LHCN-M2 (cell line): ENCODE data around the gene CNIH4. TPM values are rescaled to one million over a fixed set of nuclear protein-coding genes. Genes with fewer than 3 reads are reported as not detected.
"Not testable (repeated sequence)": the region's sequence is repeated elsewhere in the genome, so short reads cannot be mapped to it uniquely, and the experiment has no call there.

ENCODE experiments used
- DNase-seq: peaks from one replicate; pipeline ENCODE4 v3.0.0-alpha.2; 2012; ENCODE audit warnings: low read depth
- total RNA-seq: library from RNA; depleted of rRNA; stranded (reverse); fragments of >200 nt; gene quantifications from 2 replicates; pipeline ENCODE4 v1.2.3, GENCODE V29; 2014

Gene CNIH4
- total RNA-seq, 1 experiment from 2014 or later, result 56.4 TPM

- DNase-seq, result no peak
Observed at GRCh38 chr1:224348137-224348536, 8.5 kb upstream of the CNIH4 start.

DNA sequence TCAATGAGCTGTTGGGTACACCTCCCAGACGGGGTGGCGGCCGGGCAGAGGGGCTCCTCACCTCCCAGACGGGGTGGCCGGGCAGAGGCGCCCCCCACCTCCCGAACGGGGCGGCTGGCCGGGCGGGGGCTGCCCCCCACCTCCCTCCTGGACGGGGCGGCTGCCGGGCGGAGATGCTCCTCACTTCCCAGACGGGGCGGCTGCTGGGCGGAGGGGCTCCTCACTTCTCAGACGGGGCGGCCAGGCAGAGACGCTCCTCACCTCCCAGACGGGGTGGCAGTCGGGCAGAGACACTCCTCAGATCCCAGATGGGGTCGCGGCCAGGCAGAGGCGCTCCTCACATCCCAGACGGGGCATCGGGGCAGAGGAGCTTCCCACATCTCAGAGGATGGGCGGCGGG lies 7.0 kb upstream of the CNIH4 start:
- not testable (repeated sequence) for DNase-seq

DNA sequence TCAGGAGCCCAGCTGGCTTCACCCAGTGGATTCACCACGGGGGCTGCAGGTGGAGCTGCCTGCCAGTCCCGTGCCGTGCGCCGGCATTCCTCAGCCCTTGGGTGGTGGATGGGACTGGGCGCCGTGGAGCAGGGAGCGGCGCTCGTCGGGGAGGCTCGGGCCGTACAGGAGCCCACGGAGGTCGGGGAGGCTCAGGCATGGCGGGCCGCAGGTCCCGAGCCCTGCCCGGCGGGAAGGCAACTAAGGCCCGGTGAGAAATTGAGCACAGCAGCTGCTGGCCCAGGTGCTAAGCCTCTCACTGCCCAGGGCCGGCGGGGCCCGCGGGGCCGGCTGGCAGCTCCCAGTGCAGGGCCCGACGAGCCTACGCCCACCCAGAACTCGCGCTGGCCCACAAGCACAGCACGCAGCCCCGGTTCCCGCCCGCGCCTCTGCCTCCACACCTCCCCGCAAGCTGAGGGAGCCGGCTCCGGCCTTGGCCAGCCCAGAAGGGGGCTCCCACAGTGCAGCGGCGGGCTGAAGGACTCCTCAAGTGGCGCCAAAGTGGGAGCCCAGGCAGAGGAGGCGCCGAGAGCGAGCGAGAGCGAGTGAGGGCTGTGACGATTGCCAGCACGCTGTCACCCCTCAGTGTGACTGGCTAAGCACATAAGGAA lies 4.1 kb upstream of the CNIH4 start:
- DNase-seq, result not testable (repeated sequence)

DNA sequence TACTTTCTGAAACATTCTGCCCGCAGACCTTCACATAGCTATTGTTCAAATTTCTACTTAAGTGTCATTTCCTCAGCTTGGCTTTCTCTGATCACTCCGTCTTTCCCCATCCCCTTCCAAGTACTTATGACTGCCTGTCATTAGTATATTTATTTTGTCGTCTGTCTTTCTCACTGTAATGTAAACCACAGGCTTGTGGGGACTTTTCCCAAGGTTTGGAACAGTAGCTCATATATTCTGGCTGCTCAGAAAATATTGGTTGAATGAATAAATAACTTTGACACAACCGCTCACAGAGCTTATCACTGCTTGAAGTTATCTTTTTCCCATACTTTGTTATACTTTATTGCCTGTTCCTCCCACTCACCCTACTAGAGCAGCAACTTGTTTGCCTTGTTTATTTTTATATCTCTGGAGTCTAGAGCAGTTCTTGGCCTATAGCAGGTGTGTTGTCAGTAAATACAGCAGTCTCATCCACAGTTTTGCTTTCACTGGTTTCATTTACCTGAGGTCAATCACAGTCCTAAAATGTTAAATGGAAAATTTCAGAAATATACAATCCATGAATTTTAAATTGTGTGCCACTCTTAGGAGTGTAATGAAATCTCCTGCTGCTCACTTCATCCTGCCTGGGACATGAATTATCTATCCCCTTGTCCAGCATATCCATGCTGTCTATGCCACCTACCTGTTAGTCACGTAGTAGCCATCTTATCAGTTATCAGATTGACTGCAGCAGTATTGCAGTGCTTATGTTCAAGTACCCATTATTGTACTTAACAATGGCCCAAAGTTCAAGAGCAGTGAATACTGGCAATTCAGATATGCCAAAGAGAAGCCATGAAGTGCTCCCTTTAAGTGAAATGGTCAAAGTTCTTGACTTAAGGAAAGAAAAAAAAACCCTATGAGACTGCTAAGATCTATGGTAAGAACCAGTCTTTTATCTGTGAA lies 2.4 kb upstream of the CNIH4 start:
- DNase-seq, result no peak

GRCh38 chr1:224357626-224358124 lies 996 bp downstream of the CNIH4 start:
- DNase-seq, result no peak

DNA sequence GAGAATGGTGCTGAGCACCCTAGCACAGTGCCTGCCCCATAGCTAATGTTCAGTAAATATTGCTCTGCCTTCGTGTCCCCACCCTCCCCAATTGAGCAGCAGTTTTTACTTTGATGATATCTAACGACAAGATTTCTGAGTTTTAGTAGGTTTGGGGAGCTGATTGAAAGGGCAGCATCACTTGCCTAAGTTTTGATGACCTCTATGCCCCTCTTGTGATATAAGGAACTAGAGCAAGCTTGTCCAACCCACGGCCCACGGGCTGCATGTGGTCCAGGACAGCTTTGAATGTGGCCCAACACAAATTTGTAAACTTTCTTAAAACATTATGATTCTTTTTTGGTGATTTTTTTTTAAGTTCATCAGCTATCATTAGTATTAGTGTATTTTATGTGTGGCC lies 1.6 kb downstream of the CNIH4 start:
- no peak for DNase-seq

DNA sequence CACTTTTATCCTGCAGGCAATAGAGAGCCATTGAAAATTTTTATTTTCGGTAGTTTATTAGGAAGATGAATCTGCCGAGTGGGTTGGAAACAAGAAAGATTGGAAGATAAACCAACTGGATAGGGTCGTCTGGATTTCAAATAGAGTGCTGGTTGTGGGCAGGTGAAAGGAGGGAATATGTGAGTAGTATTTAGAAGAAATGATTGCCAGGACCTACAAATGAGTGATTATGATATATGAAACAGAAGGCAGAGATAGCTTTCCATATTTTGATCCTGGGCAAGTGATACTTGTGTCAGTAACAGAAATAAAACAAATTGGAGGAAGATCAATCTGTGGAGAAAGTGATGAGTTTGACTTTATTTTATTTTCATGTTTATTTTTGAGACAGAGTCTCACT lies 2.5 kb downstream of the CNIH4 start:
- no peak for DNase-seq

DNA sequence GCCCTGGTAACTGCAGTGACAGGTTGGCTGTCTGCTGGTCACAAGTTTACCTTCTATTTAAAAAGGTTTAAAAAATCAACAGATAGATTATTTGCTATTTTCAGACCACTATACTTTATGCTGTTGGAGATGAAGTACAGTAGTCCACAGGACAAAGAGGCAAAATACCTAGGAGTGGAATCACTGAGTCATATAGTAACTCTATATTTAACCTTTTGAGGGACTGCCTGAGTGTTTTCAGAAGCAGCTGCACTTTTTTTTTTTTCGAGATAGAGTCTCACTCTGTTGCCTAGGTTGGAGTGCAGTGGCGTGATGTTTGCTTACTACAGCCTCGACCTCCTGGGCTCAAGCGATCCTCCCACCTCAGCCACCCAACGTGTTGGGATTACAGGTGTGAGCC lies 11.7 kb downstream of the CNIH4 start:
- peak; percentile 49 for DNase-seq

DNA sequence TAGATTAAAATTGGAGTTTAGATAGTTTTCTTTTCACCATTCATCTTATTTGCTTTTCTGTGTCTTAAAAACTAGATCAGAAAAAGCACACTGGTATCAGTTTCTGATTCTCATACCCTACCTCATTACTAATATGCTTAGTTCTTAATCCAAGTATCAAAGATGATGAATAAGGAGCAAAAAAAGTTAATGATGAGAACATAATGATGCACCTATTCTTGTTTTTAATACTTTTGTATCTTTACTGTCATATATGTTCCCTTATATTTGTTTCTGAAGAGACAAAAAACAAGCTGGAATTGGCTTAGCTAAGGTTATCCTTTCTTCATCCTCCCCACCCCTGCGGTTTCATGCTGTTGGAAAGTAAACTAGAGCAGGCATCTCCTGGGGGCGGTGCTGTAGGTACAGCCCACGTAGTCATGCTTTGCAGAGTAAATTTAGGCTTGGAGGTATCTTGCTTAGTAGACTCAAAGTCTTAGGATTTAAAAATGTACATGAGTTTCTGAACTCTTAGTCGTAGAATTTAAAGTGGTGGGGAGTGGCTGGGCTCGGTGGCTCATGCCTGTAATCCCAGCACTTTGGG lies 16.4 kb downstream of the CNIH4 start:
- DNase-seq, result no peak

DNA sequence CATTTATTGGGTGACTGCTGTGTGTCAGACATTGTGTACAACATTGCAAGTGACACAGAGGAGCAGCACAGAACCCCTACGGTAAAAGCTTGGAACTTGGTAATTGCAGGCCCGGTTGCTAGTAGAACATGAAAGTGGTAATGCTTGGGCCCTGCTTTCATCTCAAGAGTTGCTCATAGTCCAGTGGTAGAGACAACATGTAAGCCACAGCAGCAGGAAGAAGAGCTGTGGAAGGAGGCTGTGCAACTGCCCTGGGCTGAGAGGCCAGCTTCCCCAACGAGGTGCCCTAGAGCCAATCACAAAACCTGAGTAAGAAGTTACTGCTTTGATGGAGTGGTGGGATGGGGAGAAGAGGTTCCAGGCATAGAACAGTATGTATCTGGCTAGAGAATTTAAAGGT lies 18.4 kb downstream of the CNIH4 start:
- DNase-seq, result no peak

DNA sequence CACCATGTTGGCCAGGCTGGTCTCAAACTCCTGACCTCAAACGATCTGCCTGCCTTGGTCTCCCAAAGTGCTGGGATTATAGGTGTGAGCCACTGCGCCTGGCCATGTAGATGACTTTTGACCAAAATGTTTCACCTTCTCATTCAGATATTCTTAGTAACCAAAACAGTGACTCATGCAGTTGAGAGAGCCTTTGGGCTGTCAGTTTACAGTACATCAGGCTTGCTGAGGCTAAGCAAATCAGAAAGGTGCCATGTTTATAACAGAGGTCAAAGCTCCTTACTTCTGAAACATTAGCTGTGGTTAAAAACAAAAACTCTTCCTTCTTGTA lies 21.0 kb downstream of the CNIH4 start:
- peak; percentile 54 for DNase-seq

DNA sequence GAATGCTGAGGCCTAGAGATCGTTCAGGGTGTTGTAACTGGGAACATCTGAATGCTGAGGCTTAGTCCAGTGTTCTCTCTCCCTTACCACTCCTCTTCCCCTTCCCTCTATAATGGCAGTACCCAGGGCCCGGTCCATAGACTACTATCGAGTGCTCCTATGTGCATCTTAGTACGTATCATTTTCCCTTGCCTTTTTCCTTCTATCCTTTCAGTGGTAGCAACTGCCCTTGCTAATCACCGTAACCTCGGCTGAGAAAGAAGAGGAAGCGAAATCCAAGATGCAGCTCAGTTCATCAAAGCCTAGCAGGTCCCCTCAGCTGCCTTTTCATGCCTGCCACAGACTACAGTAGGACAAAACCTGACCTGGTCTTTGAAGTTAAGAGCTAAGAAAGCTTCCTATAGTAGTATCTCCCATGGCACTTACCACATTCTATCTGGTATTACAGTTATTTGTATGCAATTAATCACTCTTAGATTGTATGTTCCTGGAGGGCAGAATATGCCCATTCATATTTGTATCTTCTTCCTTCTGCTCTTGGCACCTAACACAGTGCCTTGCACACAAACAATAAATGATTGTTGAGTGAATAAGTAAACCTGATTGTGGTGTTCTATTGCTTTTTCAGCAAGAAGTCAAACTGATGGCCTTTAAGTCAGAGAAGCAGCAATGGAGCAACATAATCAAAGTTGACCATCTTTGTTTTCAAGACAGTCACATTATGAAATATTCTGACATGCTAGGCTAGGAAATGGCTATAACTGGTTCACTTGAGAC lies 22.4 kb downstream of the CNIH4 start:
- DNase-seq, result no peak

DNA sequence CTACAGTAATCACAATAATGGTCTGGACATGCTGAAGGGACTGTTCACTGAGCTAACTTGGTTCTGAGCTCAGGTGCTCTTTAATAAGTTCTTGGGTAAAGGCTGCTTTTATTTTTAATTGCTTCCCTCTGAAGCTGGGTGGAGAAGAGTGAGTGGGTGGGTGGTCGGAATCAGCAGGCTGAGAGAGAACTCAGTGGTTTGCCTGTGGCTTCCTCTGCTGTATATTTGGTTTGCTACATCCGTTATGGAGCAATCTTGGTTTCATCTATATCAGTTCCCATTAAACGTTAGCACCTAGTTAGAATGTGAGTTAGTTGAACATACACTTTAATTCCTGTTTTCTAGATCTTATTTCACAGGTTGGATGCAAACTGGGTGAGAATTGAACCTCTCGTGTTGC lies 23.3 kb downstream of the CNIH4 start:
- DNase-seq, result no peak

GRCh38 chr1:224381880-224382548 lies 25.3 kb downstream of the CNIH4 start:
- DNase-seq, result no peak

- DNase-seq, result no peak
Observed at GRCh38 chr1:224383218-224383617, 26.5 kb downstream of the CNIH4 start.

DNA sequence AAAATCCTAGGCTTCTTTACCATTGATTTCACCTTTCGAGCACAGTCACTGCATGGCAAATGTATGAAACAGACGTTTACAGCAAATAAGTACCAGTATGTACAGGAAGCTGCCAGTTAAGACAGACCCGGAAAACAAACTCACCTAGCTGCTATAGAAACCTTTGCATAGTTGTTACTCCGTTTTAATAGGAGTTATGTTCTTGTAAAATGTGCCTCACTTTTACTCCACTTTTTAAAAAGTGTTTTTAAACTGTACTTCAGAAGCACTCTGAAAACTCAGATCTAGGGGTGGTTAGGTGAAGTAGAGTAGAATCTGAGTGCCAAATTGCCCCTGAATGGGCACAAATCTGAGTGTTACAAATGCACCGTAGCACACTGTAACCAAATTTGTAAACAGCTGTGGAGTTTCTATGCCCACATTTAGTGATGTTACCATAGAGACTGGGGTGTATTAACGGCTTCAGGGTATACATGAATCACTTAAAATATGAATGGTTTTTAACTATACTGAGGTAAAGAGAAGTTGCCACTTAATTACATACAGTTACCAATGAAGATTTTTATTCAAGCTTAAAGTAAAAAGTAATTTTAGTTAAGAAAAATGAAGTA lies 30.7 kb downstream of the CNIH4 start:
- peak; percentile 44 for DNase-seq

DNA sequence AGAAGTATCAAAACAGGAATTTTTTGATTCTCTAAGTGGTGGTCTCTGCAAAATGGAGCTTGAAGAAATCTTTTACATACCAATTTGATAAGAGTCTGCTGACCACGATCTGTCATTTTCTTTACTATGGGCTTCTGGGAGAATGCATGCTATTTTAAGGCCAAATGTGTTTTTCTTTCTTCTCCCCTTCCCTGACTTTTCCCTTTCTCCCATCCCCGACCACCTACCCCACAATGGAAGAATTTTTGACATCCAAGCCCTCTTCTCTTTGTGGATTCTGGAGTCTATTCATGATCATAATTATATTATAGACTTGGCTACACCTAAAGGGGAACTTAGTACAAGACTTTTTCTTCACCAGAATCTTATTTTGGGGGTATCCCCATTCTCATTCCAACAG lies 31.3 kb downstream of the CNIH4 start:
- no peak for DNase-seq

GRCh38 chr1:224390517-224390916 lies 33.8 kb downstream of the CNIH4 start:
- no peak for DNase-seq

GRCh38 chr1:224392411-224393249 lies 36.0 kb downstream of the CNIH4 start:
- DNase-seq, result no peak

GRCh38 chr1:224393294-224393693 lies 36.6 kb downstream of the CNIH4 start:
- DNase-seq, result no peak
